Esophagus mucosa (tissue), 1 donor: ENCODE results near the gene OR2A1. TPM values are rescaled to one million over a fixed set of nuclear protein-coding genes. Genes with fewer than 3 reads are reported as not detected.
"Not testable (repeated sequence)": the region's sequence is repeated elsewhere in the genome, so short reads cannot be mapped to it uniquely, and the experiment has no call there.

Experiments used
- ATAC-seq: fragments of 200-7000 bp; cut with Tn5 transposase; one replicate; pipeline ENCODE4 v1.9.1; 2020
- total RNA-seq: library from RNA; stranded (reverse); gene quantifications from one replicate; pipeline ENCODE4 v1.2.4, GENCODE V29; 2023
- donor health status: DM: yes; HTN: yes; CAD: no.

Gene OR2A1
- total RNA-seq, 1 donor from 2014 or later, result not detected

DNA sequence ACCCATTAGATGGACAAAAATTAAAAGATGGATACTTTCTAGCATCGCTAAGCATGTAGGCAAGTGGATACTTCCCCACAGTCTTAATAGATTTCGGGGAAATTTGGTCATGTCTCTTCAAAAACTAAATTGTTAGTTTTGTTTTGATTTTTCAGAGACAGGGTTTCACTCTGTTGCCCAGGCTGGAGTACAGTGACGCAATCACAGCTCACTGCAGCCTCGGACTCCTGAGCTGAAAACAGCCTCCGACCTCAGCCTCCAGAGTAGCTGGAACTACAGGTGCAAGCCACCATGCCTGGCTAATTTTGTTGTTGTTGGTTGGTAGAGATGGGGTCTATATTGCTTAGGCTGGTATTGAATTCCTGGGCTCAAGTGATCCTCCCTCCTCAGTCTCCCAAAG is 13.6 kb downstream of the OR2A1 start:
- not testable (repeated sequence) for ATAC-seq

GRCh38 chr7:144330044-144330443 is 17.8 kb downstream of the OR2A1 start:
- not testable (repeated sequence) for ATAC-seq

DNA sequence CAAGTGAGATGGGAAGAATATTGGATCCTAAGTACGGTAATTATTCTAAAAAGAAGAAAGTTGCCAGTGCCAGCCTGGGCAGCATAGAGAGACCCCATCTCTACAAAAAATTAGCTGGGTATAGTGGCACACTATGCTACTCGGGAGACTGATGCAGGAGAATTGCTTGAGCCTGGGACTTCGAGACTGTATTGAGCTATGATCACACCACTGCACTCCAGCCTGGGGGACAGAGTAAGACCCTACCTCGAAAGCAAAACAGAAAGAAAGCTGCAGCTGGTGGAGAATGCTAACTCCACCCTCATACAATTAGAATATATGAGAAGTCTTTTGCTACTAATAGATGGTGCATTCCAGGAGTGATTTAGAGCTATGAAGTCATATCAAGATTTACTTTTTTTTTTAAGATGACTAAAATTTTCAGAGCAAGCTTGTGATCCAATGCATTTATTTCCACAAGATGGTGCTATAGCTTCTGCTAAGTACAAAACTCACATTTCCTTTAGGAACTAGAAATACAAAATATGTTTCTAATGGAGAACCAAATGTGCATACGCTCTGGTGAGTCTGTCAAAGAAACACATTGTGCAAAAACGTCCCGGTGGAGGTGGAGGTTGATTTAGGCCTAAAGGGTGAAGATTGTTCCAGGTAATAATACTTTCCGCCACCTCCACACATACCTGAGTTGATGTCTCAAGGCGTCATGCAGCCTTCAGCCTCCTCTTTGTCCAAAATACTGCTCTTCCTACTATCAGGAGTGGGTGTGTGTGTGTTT is 19.2 kb downstream of the OR2A1 start:
- ATAC-seq, result peak; percentile 67

- not testable (repeated sequence) for ATAC-seq
Observed at GRCh38 chr7:144331996-144332288, 19.7 kb downstream of the OR2A1 start.

DNA sequence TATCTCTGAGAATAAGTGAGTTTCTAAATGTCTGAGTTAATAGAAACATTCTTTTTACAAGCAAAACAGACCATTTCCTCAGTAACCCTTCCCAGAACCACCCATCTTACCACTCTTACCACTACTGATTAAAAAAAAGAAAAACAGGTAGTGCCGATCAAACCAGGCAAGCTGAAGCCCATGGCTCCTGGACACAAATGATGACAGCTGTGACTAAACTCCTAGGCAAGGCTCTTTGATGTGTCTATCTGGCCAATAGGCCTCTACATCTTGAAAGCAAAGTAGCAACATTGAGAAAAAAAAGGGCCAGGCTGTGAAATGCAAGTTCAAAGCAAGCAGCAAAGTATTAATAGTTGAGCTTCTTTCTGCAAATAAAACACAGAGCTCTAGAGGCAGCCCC is 36.4 kb downstream of the OR2A1 start:
- not testable (repeated sequence) for ATAC-seq

DNA sequence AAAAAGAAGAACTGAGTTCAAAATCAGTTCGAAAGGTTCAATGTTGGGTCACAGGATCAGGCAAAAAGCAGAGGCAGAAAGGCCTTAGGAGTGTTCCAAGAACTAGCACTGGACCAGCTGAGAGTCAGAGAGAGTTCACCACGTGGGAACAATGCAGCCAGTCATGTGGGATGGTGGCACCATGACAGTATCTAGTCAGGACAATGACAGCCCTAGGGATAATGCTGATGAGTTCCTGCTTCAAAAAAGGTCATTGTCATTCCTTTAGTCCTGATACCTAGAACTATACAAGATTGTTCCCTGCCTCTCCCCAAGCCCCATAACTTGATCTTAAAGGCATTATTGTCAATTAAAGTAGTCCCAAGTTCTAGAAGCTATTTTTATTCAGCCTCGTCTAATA is 39.4 kb downstream of the OR2A1 start:
- ATAC-seq, result not testable (repeated sequence)

GRCh38 chr7:144355176-144355822 is 43.1 kb downstream of the OR2A1 start, which contains the start of gene ARHGEF5:
Gene ARHGEF5, plus strand, starts transcription at chr7:144355402. Its CDS starts 7,268 bp downstream, at chr7:144362670.
- ATAC-seq, result peak; percentile 97

DNA sequence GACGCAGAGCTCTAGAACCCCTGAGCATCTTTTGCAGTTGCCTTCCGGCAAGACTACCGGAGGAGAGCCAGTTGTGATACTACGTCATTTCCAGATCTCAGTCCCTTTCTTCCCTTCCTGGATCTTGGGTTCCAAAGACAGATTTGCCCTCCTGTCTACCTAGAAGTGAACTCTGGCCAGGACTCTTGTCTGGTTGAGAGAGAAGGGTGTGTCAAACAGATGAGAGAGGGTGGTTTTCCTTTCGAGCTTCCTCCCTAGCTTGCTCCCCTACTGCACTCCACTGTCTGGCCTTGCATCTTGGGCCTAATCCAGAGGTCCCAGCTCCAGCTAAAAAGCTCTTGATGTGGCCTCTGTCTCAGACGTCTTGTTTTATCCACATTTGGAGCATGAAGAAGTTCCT is 44.0 kb downstream of the OR2A1 start:
- peak; percentile 21 for ATAC-seq

DNA sequence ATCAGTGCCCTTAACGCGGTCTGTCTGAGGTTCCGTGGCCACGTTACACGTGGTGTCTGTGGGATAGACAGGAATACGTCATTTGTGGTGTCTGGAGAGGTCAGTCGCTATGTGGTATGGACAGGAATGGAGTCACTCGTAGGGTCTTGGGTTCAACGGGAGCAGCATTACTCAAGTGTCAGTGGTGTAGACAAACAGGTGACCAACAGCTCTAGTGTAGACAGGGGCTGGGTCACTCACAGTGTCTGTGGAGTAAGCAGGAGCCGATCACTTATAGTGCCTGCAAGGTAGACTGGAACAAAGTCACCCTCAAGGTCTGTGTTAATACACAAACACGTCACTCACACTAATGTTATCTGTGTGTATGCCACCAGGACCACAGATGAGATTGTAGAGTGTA is 44.6 kb downstream of the OR2A1 start:
- not testable (repeated sequence) for ATAC-seq

DNA sequence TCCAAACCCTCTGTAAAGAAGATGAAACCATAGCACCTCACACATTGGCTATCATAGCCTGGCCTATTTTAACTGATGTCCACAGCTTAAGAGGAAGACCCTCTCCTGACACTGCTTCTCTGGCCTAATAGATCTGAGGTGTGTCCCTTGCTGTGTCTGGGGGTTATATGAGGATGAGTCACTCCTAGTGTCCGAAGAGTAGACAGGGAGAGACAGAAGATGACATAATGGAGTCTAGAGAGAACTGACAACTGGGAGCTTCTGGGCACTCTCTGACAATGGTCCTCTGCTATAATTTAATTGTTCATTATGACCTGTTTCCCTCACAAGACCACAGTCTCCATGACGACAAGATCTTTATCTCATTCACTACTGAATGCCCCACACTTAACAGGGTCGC is 49.8 kb downstream of the OR2A1 start:
- not testable (repeated sequence) for ATAC-seq

DNA sequence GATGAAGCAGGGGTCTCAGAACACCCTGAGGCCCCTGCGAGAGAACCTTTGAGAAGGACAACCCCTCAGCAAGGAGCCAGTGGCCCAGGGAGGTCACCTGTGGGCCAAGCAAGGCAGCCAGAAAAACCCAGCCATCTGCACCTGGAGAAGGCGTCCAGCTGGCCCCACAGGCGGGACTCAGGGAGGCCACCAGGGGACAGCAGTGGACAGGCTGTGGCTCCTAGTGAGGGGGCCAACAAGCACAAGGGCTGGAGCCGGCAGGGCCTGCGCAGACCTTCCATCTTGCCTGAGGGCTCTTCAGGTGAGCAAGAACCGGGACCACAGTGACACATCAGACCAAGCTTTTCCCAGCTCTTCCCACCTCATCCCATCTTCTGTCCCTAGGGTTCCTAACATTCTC is 53.3 kb downstream of the OR2A1 start:
- ATAC-seq, result peak; percentile 24

DNA sequence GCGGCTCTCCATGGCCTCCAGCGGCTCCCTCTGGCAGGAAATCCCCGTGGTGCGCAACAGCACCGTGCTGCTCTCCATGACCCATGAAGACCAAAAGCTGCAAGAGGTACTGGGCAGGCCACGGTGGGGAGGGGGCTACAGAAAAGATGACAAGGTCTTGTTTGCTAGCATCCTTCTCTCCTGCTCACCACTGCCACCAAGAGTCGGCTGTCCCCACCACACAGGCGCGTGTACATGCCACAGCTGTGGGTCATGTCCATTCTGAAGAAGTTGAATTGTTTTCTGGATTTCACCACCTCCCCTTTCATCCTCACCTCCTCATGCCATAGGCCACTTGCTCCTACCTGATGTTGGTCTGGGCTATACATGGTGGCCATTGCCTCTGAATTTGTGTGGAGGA is 55.0 kb downstream of the OR2A1 start:
- ATAC-seq, result not testable (repeated sequence)

GRCh38 chr7:144369221-144369620 is 57.0 kb downstream of the OR2A1 start:
- peak; percentile 56 for ATAC-seq

Other genes starting within 250 kb of the OR2A1 start
- not detected for gene OR2A25, start 242.6 kb upstream of the OR2A1 start, total RNA-seq
- not detected for gene OR2A12, start 226.1 kb upstream of the OR2A1 start, total RNA-seq
- gene OR2A2, start 202.8 kb upstream of the OR2A1 start, total RNA-seq, result not detected
- not detected for gene OR2A14, start 189.2 kb upstream of the OR2A1 start, total RNA-seq
- gene CTAGE4, start 129.0 kb upstream of the OR2A1 start, total RNA-seq, result 3.1 TPM
- gene ARHGEF35, start 116.6 kb upstream of the OR2A1 start, total RNA-seq, result 19.7 TPM
- not detected for gene OR2A42, start 72.8 kb upstream of the OR2A1 start, total RNA-seq
- 5.7 TPM for gene OR2A7, start 47.6 kb upstream of the OR2A1 start, total RNA-seq
- 1.8 TPM for gene CTAGE8, start 43.1 kb upstream of the OR2A1 start, total RNA-seq
- 47.0 TPM for gene ARHGEF5, start 43.0 kb downstream of the OR2A1 start, total RNA-seq
- gene NOBOX, start 91.3 kb downstream of the OR2A1 start, total RNA-seq, result not detected